ENCODE data around the gene NPAS3.

The NPAS3 gene

DNA sequence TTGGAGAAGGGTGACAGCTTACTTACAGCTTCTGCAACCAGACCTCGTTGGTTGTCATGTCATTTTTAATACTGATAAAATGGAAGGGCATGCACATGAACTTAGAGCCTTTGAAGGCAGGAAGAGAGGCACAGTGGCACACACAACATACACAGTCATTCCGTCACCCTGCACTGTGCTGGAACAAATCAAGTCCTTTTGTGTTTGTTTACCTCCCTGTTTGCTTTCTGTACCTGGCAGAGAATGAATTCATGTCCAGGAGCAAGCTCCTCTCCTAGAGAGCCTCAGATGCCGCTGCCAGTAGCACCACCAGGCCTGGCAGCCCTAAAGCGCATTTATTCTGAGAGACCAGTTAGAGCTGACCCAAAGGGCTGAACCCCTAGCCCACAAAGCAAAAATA is 551.9 kb downstream of the NPAS3 start:
- DNase-seq, result no peak

GRCh38 chr14:33491112-33491511 is 552.4 kb downstream of the NPAS3 start:
- no peak for DNase-seq

DNA sequence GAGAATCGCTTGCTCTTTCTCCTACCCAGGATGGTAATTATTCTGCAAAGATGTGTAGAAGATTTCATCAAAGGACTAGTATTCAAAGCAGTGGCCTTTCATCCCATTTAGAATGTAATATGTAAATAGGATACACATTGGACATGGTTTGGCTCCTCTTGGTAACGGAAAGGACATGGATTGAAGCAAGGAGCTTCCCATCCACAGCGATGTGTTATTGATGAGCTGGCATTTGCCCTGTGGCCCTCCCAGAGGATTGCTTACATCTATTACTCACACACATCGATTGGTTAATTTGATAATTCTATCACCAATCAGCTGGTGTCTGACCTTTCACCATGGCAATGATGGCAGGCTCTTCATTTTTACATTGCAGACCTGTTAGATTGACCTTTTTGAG is 553.8 kb downstream of the NPAS3 start:
- no peak for DNase-seq

DNA sequence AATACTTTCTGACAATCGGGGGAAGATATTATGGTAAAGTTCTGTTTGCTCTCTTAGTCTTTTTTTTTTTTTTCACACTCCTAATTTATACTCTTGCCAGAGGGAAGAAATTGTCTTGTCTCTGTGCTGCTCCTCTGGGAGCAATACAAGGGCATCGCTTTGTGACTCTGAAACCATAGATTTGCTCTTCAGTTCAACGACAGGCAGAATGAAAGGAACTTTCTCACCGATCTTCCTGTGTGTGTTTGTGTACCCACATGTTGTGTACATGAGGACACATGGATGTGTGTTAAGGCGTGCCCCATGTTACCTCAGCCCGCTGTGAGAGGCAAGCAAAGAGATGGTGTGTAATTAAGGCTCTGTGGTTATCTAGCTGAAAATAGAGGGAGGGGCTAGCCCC is 554.6 kb downstream of the NPAS3 start:
- DNase-seq, result no peak

DNA sequence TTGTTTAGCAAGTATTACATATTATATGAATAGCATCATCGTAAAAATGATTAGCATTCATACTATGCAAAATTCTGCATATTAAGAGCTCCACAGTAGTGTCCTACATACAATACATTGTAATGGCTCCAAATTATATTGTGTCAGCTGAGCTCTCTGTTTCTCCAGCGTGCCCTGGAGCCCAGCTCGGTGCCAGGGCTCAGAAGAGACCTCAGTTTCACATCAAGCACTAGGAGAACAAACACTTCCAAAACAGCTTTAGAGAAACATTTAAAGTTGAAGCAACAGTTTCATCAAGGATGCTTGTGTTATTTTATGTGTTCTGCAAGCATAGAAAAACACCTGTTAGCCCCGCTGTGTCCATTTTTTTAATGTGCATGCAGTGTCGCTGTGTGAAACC is 555.3 kb downstream of the NPAS3 start:
- no peak for DNase-seq

DNA sequence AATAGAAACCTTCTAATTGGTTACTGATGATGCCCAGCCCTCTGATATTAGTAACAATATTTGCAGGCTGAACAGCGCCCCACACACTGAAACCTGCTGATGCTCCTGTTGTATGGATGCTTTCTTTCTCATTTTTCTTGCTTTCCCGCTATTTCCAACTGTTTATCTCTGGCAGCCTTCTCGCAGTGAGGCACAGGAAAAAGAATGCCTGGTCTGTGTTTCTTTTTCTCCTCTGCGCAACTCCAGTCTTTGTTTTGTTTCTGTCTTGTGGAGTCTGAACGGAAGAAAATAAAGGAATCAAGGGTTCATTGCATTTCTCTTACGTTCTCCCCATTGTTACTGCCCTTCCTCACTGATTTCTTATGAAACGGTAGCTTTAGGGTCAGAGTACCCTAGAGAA is 561.0 kb downstream of the NPAS3 start:
- DNase-seq, result no peak

- DNase-seq, result no peak
Measured at GRCh38 chr14:33504246-33505099, 565.8 kb downstream of the NPAS3 start.

GRCh38 chr14:33505266-33505962 is 566.7 kb downstream of the NPAS3 start:
- DNase-seq, result no peak

DNA sequence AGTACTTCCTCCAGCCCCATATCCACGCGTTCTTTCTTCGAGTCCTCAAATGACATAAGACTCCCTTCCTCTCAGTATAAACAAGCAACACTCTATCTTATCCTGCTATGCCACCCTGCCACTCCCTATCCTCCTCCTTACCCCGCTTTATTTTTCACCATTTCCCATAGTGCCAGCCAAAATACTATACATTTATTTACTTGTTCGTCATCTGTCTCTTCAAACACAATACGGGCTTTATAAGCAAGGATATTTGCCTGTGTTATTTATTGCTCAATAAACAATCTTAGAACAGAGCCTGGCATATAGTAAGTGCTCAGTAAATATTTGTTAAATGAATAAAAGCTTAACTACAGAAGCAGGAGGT is 567.3 kb downstream of the NPAS3 start:
- DNase-seq, result no peak

- no peak for DNase-seq
Measured at GRCh38 chr14:33508126-33509062, 569.7 kb downstream of the NPAS3 start.

GRCh38 chr14:33509454-33509853 is 570.8 kb downstream of the NPAS3 start:
- DNase-seq, result no peak

DNA sequence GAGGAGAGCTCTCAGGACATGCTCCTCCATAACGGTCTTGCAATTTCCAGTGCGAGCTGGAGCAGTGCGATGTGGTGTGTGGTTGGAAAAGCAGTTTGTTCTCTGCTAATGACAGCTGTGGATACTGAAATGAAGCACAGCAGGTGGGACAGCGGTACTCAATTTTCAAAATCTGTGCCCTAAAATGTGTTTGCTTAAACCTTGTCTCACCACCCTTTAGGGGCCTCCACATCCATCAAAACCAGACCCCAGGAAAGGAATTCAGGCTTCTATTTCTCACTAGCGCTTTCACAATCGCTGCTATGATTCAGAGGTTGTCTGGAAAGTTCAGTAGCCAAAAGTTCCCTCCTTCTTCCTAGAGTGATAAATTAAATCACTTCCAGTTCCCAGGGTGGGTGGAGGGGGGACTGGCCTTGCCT is 571.4 kb downstream of the NPAS3 start:
- DNase-seq, result no peak

GRCh38 chr14:33510991-33511390 is 572.3 kb downstream of the NPAS3 start:
- DNase-seq, result no peak

GRCh38 chr14:33511851-33512640 is 573.4 kb downstream of the NPAS3 start:
- no peak for DNase-seq

GRCh38 chr14:33515441-33515840 is 576.8 kb downstream of the NPAS3 start:
- no peak for DNase-seq

- no peak for DNase-seq
Measured at GRCh38 chr14:33515899-33516298, 577.2 kb downstream of the NPAS3 start.

GRCh38 chr14:33516898-33517436 is 578.3 kb downstream of the NPAS3 start:
- no peak for DNase-seq

DNA sequence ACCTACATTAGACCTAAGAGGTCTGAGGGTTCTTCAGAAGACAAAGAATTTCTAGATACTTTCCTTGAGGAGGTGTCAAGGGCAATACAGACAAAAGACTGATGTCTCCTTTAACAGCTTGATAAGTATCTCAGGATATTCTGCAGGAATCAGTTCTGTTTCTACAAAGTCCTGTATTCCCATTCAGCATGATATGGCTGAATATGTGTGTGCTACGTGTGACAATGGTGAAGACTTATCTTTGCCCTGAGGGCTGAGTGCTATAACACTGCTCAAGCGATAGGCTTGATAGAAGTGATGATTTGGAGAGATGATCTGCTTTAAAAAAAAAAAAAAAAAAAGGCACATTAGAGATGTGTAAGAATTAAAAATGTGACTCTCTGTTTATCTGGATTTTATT is 582.5 kb downstream of the NPAS3 start:
- DNase-seq, result no peak

DNA sequence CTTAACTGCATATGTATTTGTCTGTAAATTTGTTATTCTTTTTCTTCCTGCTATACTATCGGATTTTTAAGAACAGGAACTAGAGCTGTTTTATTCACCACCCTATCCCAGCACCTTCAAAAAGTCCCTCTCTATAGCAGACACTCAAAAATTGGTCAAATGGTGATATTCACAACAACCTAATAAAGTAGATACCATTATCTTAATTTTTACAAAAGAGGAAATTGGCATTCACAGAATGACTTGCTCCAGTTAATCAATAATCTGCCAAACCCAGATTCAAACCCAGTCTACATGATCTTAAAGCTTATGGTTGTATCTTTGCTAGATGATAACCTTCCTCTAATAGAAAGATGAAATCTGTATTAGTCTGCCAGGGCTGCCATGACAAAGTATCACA is 585.6 kb downstream of the NPAS3 start:
- DNase-seq, result no peak

GRCh38 chr14:33525626-33526025 is 586.9 kb downstream of the NPAS3 start:
- DNase-seq, result no peak

DNA sequence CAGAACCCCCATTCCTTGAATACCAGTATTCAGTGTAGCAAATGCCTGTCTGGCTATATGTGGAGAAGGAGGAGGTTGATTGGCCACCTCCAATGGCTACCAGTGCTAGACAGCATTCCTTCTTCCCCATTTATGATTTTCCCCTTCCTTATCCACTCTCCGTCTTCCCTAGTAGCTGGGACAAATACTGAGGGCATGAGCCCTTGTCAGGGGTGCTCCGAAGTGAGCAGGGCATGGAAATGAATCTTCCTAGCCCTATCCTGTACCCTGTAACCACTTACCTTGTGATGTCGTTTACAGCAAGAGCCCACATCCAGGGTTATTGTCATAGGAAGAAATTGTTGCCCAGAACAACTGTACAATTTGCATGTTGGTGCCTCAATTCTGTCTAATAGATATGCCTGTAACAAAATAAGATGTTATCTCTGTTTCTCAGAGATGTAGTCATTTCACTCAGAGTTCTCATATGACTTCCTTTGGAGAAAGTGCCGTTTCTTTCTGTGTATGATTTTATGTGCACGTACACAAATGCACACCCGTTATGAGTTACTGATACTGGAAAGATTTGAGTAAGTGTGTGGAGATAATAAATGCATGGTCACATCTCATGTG is 588.5 kb downstream of the NPAS3 start:
- no peak for DNase-seq

GRCh38 chr14:33528655-33529054 is 590.0 kb downstream of the NPAS3 start:
- DNase-seq, result no peak

All from CD4-positive, alpha-beta T cell treated with Interleukin-17A for 1 hour (primary cell).